Sigmoid colon (tissue), 3 donors: ENCODE results near the gene GRID1.

Experiments used
- CTCF ChIP-seq, 4 experiments: fragments of 450-650 bp in 3 of 4; fragments of 200-600 bp in 1 of 4; IDR thresholded peaks; one replicate each; pipeline ENCODE4 v1.5.1; 2016 to 2019; ENCODE audit warnings: antibody characterized with exemption in 4 of 4, mild to moderate bottlenecking in 3 of 4, moderate library complexity in 2 of 4
- POLR2A ChIP-seq, 2 donors: fragments of 450-650 bp; IDR thresholded peaks; one replicate each; pipeline ENCODE4 v1.6.1; 2016; ENCODE audit warnings: antibody characterized with exemption in 2 of 2, mild to moderate bottlenecking in 2 of 2, moderate library complexity in 2 of 2

- TF ChIP-seq POLR2A (IDR thresholded peaks at IDR 0.05) (no peak), CTCF (IDR thresholded peaks at IDR 0.05) (no peak)
Observed at GRCh38 chr10:86389441-86390193, 23.0 kb upstream of the GRID1 start.
